HepG2 (cell line): ENCODE results near the gene CFL1. TPM values are rescaled to one million over a fixed set of nuclear protein-coding genes. Genes with fewer than 3 reads are reported as not detected.

Experiments used
- ATAD3A ChIP-seq: sonication (generic); formaldehyde crosslinking; IDR thresholded peaks from 2 replicates; pipeline ENCODE4 v1.4.0; 2020; ENCODE audit warnings: missing genetic modification reagents
- ATF7 ChIP-seq, 2 experiments: fragments of 450-650 bp in 1 of 2; sonication (generic) in 1 of 2; formaldehyde crosslinking in 1 of 2; IDR thresholded peaks; 2 replicates each; pipeline versions ENCODE4 v1.4.0 to v1.6.1; 2016 to 2020; ENCODE audit warnings: antibody characterized with exemption in 1 of 2, mild to moderate bottlenecking in 1 of 2, missing genetic modification reagents in 1 of 2
- BCLAF1 ChIP-seq: fragments of 450-650 bp; IDR thresholded peaks from 2 replicates; pipeline ENCODE4 v1.6.1; 2017; ENCODE audit warnings: mild to moderate bottlenecking
- CREBL2 ChIP-seq: sonication (generic); formaldehyde crosslinking; IDR thresholded peaks from 2 replicates; pipeline ENCODE4 v1.8.1; 2023; ENCODE audit warnings: missing genetic modification reagents, mild to moderate bottlenecking, borderline replicate concordance
- EHMT2 ChIP-seq: fragments of 200-600 bp; sonication (generic); IDR thresholded peaks from 2 replicates; pipeline ENCODE4 v1.7.0; 2017; ENCODE audit warnings: antibody characterized with exemption, low read depth, low read length, borderline replicate concordance
- HNRNPLL ChIP-seq: fragments of 200-400 bp; formaldehyde crosslinking; IDR thresholded peaks from 2 replicates; pipeline ENCODE4 v1.6.1; 2017; ENCODE audit warnings: mild to moderate bottlenecking, low read depth, low read length; ENCODE audit not compliant: poor library complexity, severe bottlenecking
- MYNN ChIP-seq: sonication (generic); formaldehyde crosslinking; IDR thresholded peaks from 2 replicates; pipeline ENCODE4 v1.4.0; 2020; ENCODE audit warnings: mild to moderate bottlenecking, low read depth, missing genetic modification reagents
- NCOR1 ChIP-seq: fragments of 200-600 bp; sonication (generic); IDR thresholded peaks from 2 replicates; pipeline ENCODE4 v1.7.0; 2017; ENCODE audit warnings: antibody characterized with exemption, low read length, borderline replicate concordance
- NFE2L2 ChIP-seq: fragments of 150-350 bp; IDR thresholded peaks from 2 replicates; pipeline ENCODE4 v1.6.1; 2014; ENCODE audit warnings: low read length
- NFRKB ChIP-seq: fragments of 450-650 bp; IDR thresholded peaks from 2 replicates; pipeline ENCODE4 v1.6.1; 2017
- NONO ChIP-seq, 2 experiments: fragments of 450-650 bp in 1 of 2; sonication (generic) in 1 of 2; formaldehyde crosslinking in 1 of 2; IDR thresholded peaks in 1 of 2; conservative IDR thresholded peaks in 1 of 2; 2 replicates each; pipeline versions ENCODE4 v1.6.1 to v1.8.0; 2017 to 2022; ENCODE audit warnings: mild to moderate bottlenecking in 1 of 2, missing genetic modification reagents in 1 of 2, moderate library complexity in 1 of 2
- RERE ChIP-seq: IDR thresholded peaks from 2 replicates; pipeline ENCODE4 v1.6.1; 2016; ENCODE audit warnings: low read depth, missing genetic modification reagents, missing compliant biosample characterization
- TRAFD1 ChIP-seq: sonication (generic); formaldehyde crosslinking; IDR thresholded peaks from 2 replicates; pipeline ENCODE4 v1.5.1; 2020; ENCODE audit warnings: missing genetic modification reagents, mild to moderate bottlenecking, borderline replicate concordance
- XBP1 ChIP-seq: sonication (generic); formaldehyde crosslinking; IDR thresholded peaks from 2 replicates; pipeline ENCODE4 v1.5.0; 2020; ENCODE audit warnings: missing genetic modification reagents
- ZBTB21 ChIP-seq: sonication (generic); formaldehyde crosslinking; IDR thresholded peaks from 2 replicates; pipeline ENCODE4 v1.4.0; 2020; ENCODE audit warnings: missing genetic modification reagents
- ZBTB8A ChIP-seq: sonication (generic); formaldehyde crosslinking; IDR thresholded peaks from 2 replicates; pipeline ENCODE4 v1.4.0; 2020; ENCODE audit warnings: mild to moderate bottlenecking, low read depth, missing genetic modification reagents, borderline replicate concordance
- ZNF44 ChIP-seq: sonication (generic); formaldehyde crosslinking; IDR thresholded peaks from 2 replicates; pipeline ENCODE4 v1.5.1; 2020; ENCODE audit warnings: mild to moderate bottlenecking, missing genetic modification reagents
- ZNF572 ChIP-seq: sonication (generic); formaldehyde crosslinking; IDR thresholded peaks from 2 replicates; pipeline ENCODE4 v1.5.1; 2020; ENCODE audit warnings: mild to moderate bottlenecking, missing genetic modification reagents
- polyA plus RNA-seq, 8 experiments: library from polyadenylated mRNA; depleted of rRNA in 3 of 8; stranded (reverse) in 7 of 8; unstranded in 1 of 8; fragments of >200 nt; fragmentation: Illumina TruSeq in 4 of 8; extraction: Trizol in 4 of 8; gene quantifications; 2 replicates each; pipeline versions ENCODE4 v1.2.1 to v1.2.3, GENCODE V29; 2011 to 2016; ENCODE audit warnings: low read depth in 4 of 8, missing spikeins in 1 of 8, mixed read lengths in 1 of 8; ENCODE audit not compliant: insufficient read depth in 1 of 8
- total RNA-seq, 5 experiments: library from RNA; depleted of rRNA; stranded (reverse); fragments of >200 nt; fragmentation: Illumina TruSeq; extraction: Trizol; gene quantifications; 2 replicates each; pipeline ENCODE4 v1.2.3, GENCODE V29; 2016; ENCODE audit warnings: low read depth in 1 of 5

CFL1 gene
- total and polyA plus RNA-seq, 2 of the 13 experiments (the other 11 are each of a cell fraction or from before 2014, with no cell fraction given): 379 to 383 TPM

- TF ChIP-seq HNRNPLL (peak; percentile 63), XBP1 (CRISPR knock-in tag) (no peak), ATAD3A (no peak), MYNN (CRISPR knock-in tag) (no peak), NONO (IDR thresholded peaks at IDR 0.05) (no peak), NONO (CRISPR knock-in tag; conservative IDR thresholded peaks at IDR 0.05) (peak; percentile 87), NFRKB (no peak), ZBTB21 (CRISPR knock-in tag) (no peak), ZNF572 (CRISPR knock-in tag) (no peak; the same call in 1 of the 2 replicates), BCLAF1 (no peak), ATF7 (IDR thresholded peaks at IDR 0.05) (no peak), ATF7 (CRISPR knock-in tag; IDR thresholded peaks at IDR 0.05) (no peak), ZNF44 (CRISPR knock-in tag) (no peak), CREBL2 (no peak), NCOR1 (no peak), RERE (no peak), NFE2L2 (no peak), TRAFD1 (CRISPR knock-in tag) (no peak), EHMT2 (no peak), ZBTB8A (CRISPR knock-in tag) (no peak)
Measured at GRCh38 chr11:65890324-65891218, 32.6 kb upstream of the CFL1 start, which contains the start of gene CCDC85B (continued).
